ENCODE measurements around the gene MAP3K12. TPM values are rescaled to one million over a fixed set of nuclear protein-coding genes. Genes with fewer than 3 reads are reported as not detected.

Gene MAP3K12, protein sequence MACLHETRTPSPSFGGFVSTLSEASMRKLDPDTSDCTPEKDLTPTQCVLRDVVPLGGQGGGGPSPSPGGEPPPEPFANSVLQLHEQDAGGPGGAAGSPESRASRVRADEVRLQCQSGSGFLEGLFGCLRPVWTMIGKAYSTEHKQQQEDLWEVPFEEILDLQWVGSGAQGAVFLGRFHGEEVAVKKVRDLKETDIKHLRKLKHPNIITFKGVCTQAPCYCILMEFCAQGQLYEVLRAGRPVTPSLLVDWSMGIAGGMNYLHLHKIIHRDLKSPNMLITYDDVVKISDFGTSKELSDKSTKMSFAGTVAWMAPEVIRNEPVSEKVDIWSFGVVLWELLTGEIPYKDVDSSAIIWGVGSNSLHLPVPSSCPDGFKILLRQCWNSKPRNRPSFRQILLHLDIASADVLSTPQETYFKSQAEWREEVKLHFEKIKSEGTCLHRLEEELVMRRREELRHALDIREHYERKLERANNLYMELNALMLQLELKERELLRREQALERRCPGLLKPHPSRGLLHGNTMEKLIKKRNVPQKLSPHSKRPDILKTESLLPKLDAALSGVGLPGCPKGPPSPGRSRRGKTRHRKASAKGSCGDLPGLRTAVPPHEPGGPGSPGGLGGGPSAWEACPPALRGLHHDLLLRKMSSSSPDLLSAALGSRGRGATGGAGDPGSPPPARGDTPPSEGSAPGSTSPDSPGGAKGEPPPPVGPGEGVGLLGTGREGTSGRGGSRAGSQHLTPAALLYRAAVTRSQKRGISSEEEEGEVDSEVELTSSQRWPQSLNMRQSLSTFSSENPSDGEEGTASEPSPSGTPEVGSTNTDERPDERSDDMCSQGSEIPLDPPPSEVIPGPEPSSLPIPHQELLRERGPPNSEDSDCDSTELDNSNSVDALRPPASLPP
- 15.9 and 55.6 TPM in 2 replicates for total RNA-seq

DNA sequence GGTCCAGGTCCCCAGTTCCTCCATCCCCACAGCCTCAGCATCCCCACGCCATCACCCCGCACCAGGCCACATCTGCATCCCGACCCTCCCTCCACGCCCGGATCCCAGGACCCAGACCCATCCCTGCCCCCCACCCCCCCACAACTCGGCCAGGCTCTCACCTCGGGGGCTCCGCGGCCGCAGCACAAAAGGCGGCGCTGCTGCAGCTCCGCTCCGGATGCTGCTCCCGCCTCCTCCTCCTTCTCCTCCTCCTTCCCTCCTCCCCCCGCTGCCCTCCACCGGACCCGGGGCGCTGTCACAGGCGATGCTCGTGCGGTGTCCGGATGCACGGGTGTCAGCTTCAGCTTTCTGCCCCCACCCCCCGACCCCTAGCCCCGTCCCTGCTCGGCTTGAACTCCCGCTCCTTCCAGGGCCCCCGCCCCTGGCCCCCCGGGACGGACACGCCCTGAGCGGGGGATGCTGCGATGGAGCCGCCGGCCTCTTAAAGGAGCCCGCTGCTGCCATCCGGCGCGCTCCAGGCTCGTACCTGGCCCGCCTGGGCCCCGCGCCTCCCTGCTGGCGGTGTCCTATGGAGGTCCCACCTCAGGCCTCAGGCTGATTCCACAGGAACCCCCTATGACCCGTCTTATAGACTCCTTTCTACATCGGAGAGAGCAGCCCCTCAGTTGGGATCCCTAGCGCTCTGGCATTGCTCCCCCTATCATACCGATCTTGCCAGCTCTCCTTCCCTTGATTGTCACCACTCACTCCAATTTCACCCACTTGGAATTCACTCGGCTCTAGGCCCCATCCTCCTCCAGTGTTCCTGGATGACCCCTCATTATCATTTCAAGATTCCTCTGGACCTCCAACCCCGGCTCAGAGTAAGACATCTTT lies at the start of gene MAP3K12:
TSS of gene MAP3K12 (minus strand) at position 193 of the 876 bp plus-strand sequence. CDS start 12,067 bp downstream, outside the sequence.

DNA sequence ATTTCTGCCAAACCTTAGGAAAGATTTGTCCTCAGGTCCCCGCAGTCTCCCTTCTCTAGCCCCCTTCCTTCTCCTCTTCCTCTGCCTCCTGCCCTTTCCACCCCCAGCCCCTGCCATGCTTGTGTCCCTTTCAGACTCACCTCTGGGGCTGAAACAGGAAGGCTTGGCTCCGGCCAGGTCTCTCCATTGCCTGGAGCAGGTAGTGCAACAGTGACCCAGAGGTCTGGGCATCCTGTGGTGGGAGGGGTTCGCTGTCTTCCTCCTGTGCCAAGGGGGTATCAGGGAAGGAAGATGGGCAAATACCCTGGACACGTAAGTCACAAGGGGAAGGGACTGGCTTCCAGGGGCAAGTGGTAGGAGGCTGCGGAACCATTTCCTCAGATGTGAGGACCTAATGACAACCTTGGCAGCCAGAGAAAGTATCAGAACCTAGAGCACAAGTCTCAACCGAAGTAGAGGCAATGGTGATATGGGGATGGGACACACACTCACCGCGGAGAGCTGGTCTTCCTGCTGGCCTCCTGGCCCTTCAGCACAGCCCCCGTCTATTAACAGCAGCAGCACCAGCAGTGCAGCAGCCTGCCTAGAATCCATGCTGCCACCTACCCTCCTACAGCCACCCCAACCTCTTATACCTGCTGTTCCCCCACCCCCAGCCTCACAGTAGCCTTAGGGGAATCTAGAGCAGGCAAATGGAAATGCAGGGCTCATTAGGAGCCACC lies 7.8 kb upstream of the MAP3K12 start, which contains the start of gene NPFF:
TSS of gene NPFF (minus strand) at position 604 of the 722 bp plus-strand sequence. CDS start at position 594, 10 bp downstream.

DNA sequence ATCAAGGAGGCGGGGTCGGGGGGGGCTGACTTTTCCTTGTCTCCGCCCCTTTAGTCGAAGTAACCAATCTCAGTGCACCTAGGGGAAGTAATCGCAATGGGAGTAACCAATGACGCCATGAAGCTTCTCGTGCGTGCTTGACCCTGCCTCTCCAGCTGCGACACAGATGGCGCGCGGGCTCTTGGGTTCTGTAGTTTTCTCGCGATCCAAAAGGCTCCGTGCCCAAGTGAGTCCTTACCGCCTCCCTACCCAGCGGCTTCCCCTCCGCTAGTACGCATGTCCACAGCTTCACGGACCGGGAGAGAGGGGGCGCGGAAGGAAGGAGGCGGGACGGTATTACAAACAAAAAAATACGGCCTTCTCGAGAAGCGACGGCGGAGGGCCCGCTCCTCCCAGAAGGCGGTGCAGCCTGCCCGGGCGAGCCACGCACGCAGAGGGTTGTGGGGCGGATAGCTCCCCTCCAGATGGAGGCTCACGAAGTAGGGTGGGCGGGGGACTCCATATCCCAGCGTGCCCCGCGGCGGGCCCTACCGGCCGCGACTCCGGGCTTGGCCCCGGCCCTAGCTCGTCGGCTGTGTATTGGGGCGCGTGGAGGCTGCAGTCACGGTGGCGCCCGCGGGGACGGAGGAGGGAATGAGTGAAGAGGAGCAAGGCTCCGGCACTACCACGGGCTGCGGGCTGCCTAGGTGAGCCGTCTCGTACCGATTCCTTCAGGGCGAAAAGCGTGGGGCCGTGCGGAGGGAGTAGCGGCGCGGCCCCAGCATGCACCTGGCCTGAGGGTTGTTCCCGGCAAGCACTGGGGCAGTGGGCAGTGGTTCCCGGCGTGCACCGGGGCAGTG lies 1.7 kb upstream of the MAP3K12 start, which contains the start of gene TARBP2:
TSS of gene TARBP2 (plus strand) at position 508 of the 839 bp plus-strand sequence. CDS start at position 634, 126 bp downstream.

DNA sequence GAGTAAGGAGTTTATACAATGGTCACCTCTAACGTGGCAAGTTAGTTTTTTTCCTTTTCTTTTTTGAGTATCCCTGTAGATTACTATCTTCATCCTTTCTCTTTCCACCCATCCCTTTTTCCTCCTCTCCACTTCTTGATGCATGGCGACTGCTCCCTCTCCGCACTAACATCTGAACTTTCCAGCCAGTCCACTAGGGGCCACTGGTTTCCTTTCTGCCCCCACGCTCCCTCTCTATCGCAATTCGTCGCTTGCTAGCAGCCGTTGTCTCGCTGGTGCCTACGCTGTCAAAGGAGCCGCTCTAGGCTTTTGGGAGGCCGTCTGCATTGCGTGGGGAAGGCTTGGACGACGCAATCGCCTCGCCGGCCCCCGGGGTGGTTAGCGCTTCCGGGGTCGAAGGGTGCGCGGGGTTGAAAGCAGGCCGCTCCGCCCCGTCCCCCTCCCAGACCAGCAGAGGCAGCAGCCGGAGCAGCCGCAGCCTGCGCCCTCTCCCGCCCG lies 47.5 kb downstream of the MAP3K12 start, which contains the start of gene PCBP2:
TSS of gene PCBP2 (plus strand) at position 442 of the 498 bp plus-strand sequence. CDS start 2,699 bp downstream, outside the sequence.

DNA sequence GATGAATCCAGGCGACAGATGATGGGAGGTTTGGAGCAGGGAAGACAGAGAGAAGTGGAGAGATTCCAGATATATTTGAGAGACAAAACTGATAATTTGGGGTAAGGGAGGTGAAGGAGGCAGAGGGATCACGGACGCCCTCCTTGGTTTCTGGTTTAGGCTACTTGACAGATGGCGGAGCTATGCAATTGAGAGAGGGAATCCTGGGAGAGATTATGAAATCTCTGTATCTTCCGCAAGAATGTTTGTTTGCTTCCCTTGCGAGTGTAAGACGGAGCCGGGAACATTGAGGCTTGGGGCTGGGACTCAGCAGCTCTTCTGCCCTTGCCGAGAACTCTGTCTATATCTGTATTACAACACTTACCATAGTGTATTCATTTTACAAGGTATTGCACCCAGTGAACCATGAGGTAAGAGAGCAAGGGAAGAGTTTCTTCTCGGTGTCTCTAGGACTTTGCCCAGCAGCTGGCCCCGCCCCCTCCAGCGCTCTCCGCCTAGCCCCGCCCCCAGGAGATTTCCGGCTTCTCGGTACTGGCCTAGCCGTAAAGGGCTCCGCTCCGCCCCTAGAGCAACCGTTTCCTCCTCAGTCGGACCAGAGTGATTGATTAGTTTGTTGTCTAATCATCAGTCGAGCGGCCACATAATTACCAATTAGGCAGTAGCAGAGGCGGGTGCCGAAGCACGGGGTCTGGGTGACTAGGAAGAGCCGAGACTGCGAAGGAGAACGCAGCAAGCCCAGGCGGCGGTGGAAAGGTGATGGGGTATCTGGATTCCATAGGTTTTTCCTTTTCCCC lies 58.0 kb downstream of the MAP3K12 start, which contains the start of gene PRR13:
TSS of gene PRR13 (plus strand) at position 695 of the 794 bp plus-strand sequence. CDS start 981 bp downstream, outside the sequence.

Other genes with a start within 250 kb of the MAP3K12 start
- 3.0 and 7.4 TPM in 2 replicates for gene ESPL1, start 231.2 kb downstream of the MAP3K12 start, total RNA-seq
- 447 and 505 TPM in 2 replicates for gene PFDN5, start 203.9 kb downstream of the MAP3K12 start, total RNA-seq
- gene MYG1, start 199.8 kb downstream of the MAP3K12 start, total RNA-seq = 69.1 and 89.9 TPM in 2 replicates
- 54.5 and 63.0 TPM in 2 replicates for gene AAAS, start 177.8 kb downstream of the MAP3K12 start, total RNA-seq
- gene SP7, start 163.1 kb downstream of the MAP3K12 start, total RNA-seq = under 0.01 TPM in 1 of 2 replicates, not detected in the other
- gene SP1, start 119.3 kb downstream of the MAP3K12 start, total RNA-seq = 37.4 and 57.1 TPM in 2 replicates
- not detected in 2 replicates for gene AMHR2, start 75.6 kb downstream of the MAP3K12 start, total RNA-seq
- gene PRR13, start 57.7 kb downstream of the MAP3K12 start, total RNA-seq = 75.0 and 88.2 TPM in 2 replicates
- gene PCBP2, start 47.4 kb downstream of the MAP3K12 start, total RNA-seq = 198 and 538 TPM in 2 replicates
- gene TARBP2, start 1.8 kb upstream of the MAP3K12 start, total RNA-seq = 35.2 and 39.8 TPM in 2 replicates
- 1.7 TPM in 1 of 2 replicates, not detected in the other for gene NPFF, start 8.0 kb upstream of the MAP3K12 start, total RNA-seq
- gene ATF7, start 126.9 kb upstream of the MAP3K12 start, total RNA-seq = 10.6 and 18.0 TPM in 2 replicates
- 424 and 621 TPM in 2 replicates for gene ATP5MC2, start 176.6 kb upstream of the MAP3K12 start, total RNA-seq
- gene CALCOCO1, start 228.0 kb upstream of the MAP3K12 start, total RNA-seq = 52.1 and 84.1 TPM in 2 replicates